ENCODE data around the gene PTPN4. TPM values are rescaled to one million over a fixed set of nuclear protein-coding genes. Genes with fewer than 3 reads are reported as not detected.

Gene PTPN4
- total and polyA plus RNA-seq, 2 of the 13 experiments (the other 11 are each of a cell fraction or from before 2014, with no cell fraction given): 20.3 to 34.6 TPM

DNA sequence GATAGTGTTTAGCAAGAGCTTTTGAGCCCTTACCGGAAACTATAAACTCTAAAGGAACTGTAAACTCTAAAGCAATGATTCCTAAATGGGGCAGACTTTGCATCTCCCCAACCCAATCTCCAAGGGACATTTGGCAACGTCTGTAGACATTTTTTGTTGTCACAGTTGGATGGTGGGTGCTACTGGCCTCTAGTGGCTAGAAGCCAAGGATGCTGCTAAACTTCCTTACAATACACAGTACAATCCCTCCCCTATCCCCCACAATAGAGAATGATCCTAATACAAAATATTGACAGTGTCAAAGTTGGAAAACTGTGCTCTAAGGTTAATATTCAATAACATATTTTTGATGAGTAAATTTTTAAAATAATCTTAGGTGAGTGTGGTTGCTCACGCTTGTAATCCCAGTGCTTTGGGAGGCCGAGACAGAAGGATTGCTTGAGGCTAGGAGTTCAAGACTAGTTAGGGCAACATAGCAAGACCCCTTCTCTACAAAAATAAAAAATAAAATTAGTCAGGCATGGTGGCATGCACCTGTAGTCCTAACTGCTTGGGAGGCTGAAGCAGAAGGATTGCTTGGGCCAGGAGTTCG, 66.7 kb downstream of the PTPN4 start (continued):
- no peak for TF ChIP-seq TBL1XR1 (IDR thresholded peaks at IDR 0.05; ENCODE audit: borderline replicate concordance, low read length, partially characterized antibody)
- no peak for TF ChIP-seq SOX13 (IDR thresholded peaks at IDR 0.05)
- TF ChIP-seq SOX13 (CRISPR knock-in tag; conservative IDR thresholded peaks at IDR 0.05 in 1 of 2, IDR thresholded peaks at IDR 0.05 in 1 of 2): no peak
- no peak for TF ChIP-seq CCDC6 (CRISPR knock-in tag; IDR thresholded peaks at IDR 0.05)
- no peak for TF ChIP-seq ZNF296 (CRISPR knock-in tag; conservative IDR thresholded peaks at IDR 0.05)
- TF ChIP-seq POGZ (CRISPR knock-in tag; IDR thresholded peaks at IDR 0.05): no peak
- TF ChIP-seq XRCC5 (optimal IDR thresholded peaks at IDR 0.05; ENCODE audit: low read length): peak; percentile 39
- TF ChIP-seq, protein P1, sequence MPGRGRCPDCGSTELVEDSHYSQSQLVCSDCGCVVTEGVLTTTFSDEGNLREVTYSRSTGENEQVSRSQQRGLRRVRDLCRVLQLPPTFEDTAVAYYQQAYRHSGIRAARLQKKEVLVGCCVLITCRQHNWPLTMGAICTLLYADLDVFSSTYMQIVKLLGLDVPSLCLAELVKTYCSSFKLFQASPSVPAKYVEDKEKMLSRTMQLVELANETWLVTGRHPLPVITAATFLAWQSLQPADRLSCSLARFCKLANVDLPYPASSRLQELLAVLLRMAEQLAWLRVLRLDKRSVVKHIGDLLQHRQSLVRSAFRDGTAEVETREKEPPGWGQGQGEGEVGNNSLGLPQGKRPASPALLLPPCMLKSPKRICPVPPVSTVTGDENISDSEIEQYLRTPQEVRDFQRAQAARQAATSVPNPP (CRISPR knock-in tag; IDR thresholded peaks at IDR 0.05): no peak
- no peak for TF ChIP-seq SNRNP70 (IDR thresholded peaks at IDR 0.05; ENCODE audit: low read depth, low read length)
- no peak for TF ChIP-seq IRF2 (CRISPR knock-in tag; IDR thresholded peaks at IDR 0.05)
- no peak for TF ChIP-seq GTF2F1 (IDR thresholded peaks at IDR 0.05; ENCODE audit: low read length)
- TF ChIP-seq ZNF598 (CRISPR knock-in tag; IDR thresholded peaks at IDR 0.05; ENCODE audit: borderline replicate concordance): no peak
- no peak for TF ChIP-seq SP4 (CRISPR knock-in tag; IDR thresholded peaks at IDR 0.05)
- no peak for TF ChIP-seq ZNF326 (CRISPR knock-in tag; IDR thresholded peaks at IDR 0.05; ENCODE audit: borderline replicate concordance)
- no peak for TF ChIP-seq ZNF17 (CRISPR knock-in tag; IDR thresholded peaks at IDR 0.05)
- TF ChIP-seq, protein P2, sequence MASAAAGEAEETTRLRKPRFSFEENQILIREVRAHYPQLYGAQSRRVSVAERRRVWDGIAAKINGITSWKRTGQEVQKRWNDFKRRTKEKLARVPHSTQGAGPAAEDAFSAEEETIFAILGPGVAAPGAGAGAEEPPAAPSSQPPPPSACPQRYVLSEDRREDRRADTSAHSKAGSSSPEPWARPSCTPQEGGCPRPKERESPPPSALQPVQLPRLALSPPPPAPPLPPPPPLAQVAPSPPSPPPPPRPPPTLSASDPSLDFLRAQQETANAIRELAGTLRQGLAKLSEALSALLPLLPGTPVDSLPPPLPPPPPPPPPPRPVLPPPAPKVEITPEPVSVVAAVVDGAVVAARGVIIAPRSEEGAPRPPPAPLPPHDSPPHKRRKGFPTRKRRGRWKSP (CRISPR knock-in tag; IDR thresholded peaks at IDR 0.05): no peak
- no peak for TF ChIP-seq CREM (IDR thresholded peaks at IDR 0.05)
- no peak for TF ChIP-seq CREM (CRISPR knock-in tag; IDR thresholded peaks at IDR 0.05)
- TF ChIP-seq RERE (CRISPR knock-in tag; IDR thresholded peaks at IDR 0.05; ENCODE audit: low read depth): no peak
- no peak for TF ChIP-seq SMARCE1 (IDR thresholded peaks at IDR 0.05; ENCODE audit: borderline replicate concordance)

All from HepG2 (cell line).